Hematopoietic multipotent progenitor cell treated with erythropoietin and hydrocortisone succinate and interleukin-3 and kit ligand, for 4 days (in vitro differentiated cells): ENCODE data around the gene EID3.
"Not testable (repeated sequence)": the region's sequence is repeated elsewhere in the genome, so short reads cannot be mapped to it uniquely, and the experiment has no call there.

Experiments
- DNase-seq: peaks from one replicate; pipeline ENCODE4 v3.0.0-alpha.2; 2015

EID3 gene

GRCh38 chr12:104303538-104304151, at the start of gene EID3:
TSS of gene EID3 (plus strand) at chr12:104303739. CDS start at chr12:104303935, 196 bp downstream.
- peak; percentile 93 for DNase-seq

GRCh38 chr12:104257913-104258472, 45.5 kb upstream of the EID3 start:
- no peak for DNase-seq

- no peak for DNase-seq
Observed at GRCh38 chr12:104258476-104259067, 45.0 kb upstream of the EID3 start.

GRCh38 chr12:104263026-104263425, 40.5 kb upstream of the EID3 start:
- DNase-seq = no peak

GRCh38 chr12:104263580-104264358, 39.8 kb upstream of the EID3 start:
- peak; percentile 67 for DNase-seq

- not testable (repeated sequence) for DNase-seq
Observed at GRCh38 chr12:104265436-104265835, 38.1 kb upstream of the EID3 start.

GRCh38 chr12:104272938-104273337, 30.6 kb upstream of the EID3 start:
- peak; percentile 44 for DNase-seq

GRCh38 chr12:104273503-104273902, 30.0 kb upstream of the EID3 start:
- DNase-seq = no peak

- no peak for DNase-seq
Observed at GRCh38 chr12:104274811-104275210, 28.7 kb upstream of the EID3 start.

- DNase-seq = no peak
Observed at GRCh38 chr12:104275689-104276088, 27.9 kb upstream of the EID3 start.

GRCh38 chr12:104276273-104277131, 27.0 kb upstream of the EID3 start:
- no peak for DNase-seq

- DNase-seq = no peak
Observed at GRCh38 chr12:104279164-104279563, 24.4 kb upstream of the EID3 start.

GRCh38 chr12:104280111-104280510, 23.4 kb upstream of the EID3 start:
- no peak for DNase-seq

- DNase-seq = peak; percentile 80
Observed at GRCh38 chr12:104280717-104281458, 22.7 kb upstream of the EID3 start.

- no peak for DNase-seq
Observed at GRCh38 chr12:104281636-104282035, 21.9 kb upstream of the EID3 start.

GRCh38 chr12:104282109-104282508, 21.4 kb upstream of the EID3 start:
- no peak for DNase-seq

GRCh38 chr12:104285740-104286515, 17.6 kb upstream of the EID3 start:
- DNase-seq = no peak

- peak; percentile 99 for DNase-seq
Observed at GRCh38 chr12:104286516-104287482, 16.7 kb upstream of the EID3 start.

GRCh38 chr12:104288635-104289274, 14.8 kb upstream of the EID3 start:
- peak; percentile 96 for DNase-seq
